ENCODE measurements around the gene LZTFL1. TPM values are rescaled to one million over a fixed set of nuclear protein-coding genes. Genes with fewer than 3 reads are reported as not detected.

The LZTFL1 gene
- total RNA-seq, 4 donors from 2014 or later, result 12.0 to 18.3 (median 17.8) TPM

DNA sequence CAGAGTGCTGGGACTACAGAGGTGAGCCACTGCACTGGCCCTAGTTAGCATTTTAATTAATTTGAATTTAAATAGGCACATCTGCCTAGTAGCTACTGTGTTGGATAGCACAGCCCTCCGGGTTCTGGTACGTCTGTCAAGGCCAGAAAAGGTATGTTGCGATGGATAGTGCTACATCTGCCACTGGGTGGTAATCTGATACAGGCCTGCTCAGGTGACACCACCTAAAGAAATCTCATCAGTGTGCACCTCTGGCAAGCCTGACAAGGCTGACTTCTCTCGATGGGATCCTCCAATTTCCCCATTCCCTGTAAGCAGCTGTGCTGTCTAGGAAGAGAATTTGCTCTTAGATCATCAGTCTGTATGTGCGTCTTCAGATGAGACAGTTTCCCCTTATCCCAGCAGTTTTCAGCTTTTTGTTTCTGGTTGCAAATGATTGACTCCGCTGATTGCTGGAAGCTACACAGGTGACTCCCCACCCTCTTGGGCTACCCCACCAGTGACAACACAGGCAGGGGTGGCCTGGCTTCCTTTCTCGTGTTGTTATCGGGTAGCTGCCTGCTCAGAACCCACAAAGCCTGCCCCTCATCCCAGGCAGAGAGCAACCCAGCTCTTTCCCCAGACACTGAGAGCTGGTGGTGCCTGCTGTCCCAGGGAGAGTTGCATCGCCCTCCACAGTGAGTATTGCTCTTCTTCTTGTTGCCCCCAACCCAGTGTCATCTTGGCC, 44.2 kb upstream of the LZTFL1 start, which contains the start of gene CCR9:
TSS of gene CCR9 (plus strand) at position 565 of the 727 bp plus-strand sequence. CDS start 8,391 bp downstream, outside the sequence.
- Histone ChIP-seq H3K36me3 (no peaks in the 10 kb centered on the region), H3K9me3 (no peaks in the 10 kb centered on the region), H3K27me3 (no peaks in the 10 kb centered on the region), H3K27ac (replicated peaks in 1 of 4) (no peak within 1 kb of the TSS), H3K4me1 (peaks cover 0 to 3% (median 0%) of the 10 kb centered on the region in 4 donors), H3K4me3 (no peak within 1 kb of the TSS)
- intact Hi-C loops (cut with DNase I), result no loop called here
- no peak for DNase-seq (ENCODE audit: extremely low spot score)
- WGBS, result 87% methylated on average over 9 of the region's 9 CpGs
- TF ChIP-seq EP300 (IDR thresholded peaks at IDR 0.05) (no peak), POLR2A (IDR thresholded peaks at IDR 0.05; ENCODE audit: low read depth) (no peak), POLR2AphosphoS5 (IDR thresholded peaks at IDR 0.05) (no peak), CTCF (IDR thresholded peaks at IDR 0.05) (no peak)

GRCh38 chr3:45884368-45885201, 42.7 kb upstream of the LZTFL1 start:
- intact Hi-C loops (cut with DNase I), result no loop called here
- Histone ChIP-seq H3K27ac (replicated peaks in 1 of 4) (no peak overlapping the region), H3K9me3 (no peaks in the 10 kb centered on the region), H3K4me1 (peaks cover 0 to 4% (median 0%) of the 10 kb centered on the region in 4 donors), H3K4me3 (no peak overlapping the region), H3K36me3 (no peaks in the 10 kb centered on the region), H3K27me3 (no peaks in the 10 kb centered on the region)
- WGBS, result 86% methylated on average over 23 of the region's 23 CpGs
- DNase-seq (ENCODE audit: extremely low spot score), result no peak
- TF ChIP-seq POLR2AphosphoS5 (IDR thresholded peaks at IDR 0.05) (no peak), CTCF (IDR thresholded peaks at IDR 0.05) (no peak), POLR2A (IDR thresholded peaks at IDR 0.05; ENCODE audit: low read depth) (no peak), EP300 (IDR thresholded peaks at IDR 0.05) (no peak)

DNA sequence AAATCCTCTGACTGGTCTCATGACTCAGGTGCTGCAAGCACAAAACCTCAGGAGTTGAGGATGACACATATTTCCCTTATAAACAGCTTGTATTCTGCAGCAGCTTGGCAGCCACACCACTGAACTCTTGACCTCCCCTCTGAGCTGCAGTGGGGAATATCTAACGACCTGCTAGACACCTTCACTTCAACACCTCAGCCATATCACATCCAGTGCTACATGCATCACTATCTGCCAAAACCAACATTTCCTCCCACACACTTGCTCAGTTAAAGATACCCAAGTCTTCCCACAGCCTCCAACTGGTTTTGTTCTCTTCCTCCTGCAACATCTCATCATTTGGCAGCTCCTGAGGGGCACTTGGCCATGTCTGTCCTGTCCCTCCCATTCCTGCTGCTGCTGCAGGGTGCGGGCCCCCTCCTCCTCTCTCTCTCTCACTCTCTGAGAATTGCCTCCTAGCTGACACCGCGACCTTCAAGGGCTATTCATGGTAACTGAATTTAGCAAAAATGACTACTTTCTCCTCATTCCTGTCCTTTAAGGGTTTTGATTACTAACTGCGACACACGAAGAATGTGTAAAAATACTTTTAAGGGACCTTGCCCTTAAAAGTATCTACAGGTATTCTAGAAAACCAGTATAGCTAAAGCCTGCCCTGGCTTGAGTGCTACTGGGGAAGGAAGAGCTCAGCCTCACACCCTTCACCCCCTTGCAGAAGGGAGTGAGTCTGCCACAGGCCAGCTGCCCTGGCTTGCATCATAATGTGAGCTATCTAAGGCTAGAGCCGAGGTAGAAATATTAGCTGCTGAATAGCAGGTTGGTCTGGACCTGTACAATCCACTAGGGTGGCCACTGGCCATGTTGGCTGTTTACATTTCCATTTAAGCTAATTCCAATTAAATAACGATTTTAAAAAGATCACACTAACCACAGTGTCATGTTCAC, 39.4 kb upstream of the LZTFL1 start:
- WGBS, result 61% methylated on average over 8 of the region's 8 CpGs
- H3K36me3 ChIP-seq, result no peaks in the 10 kb centered on the region

More for the DNA sequence above, 39.4 kb upstream of the LZTFL1 start:
- TF ChIP-seq CTCF (IDR thresholded peaks at IDR 0.05) (no peak), POLR2A (IDR thresholded peaks at IDR 0.05; ENCODE audit: low read depth) (no peak), EP300 (IDR thresholded peaks at IDR 0.05) (no peak), POLR2AphosphoS5 (IDR thresholded peaks at IDR 0.05) (no peak)
- Histone ChIP-seq H3K27me3 (no peaks in the 10 kb centered on the region), H3K27ac (replicated peaks in 1 of 4) (no peak overlapping the region), H3K4me3 (no peak overlapping the region), H3K9me3 (no peaks in the 10 kb centered on the region), H3K4me1 (peaks cover 0 to 4% (median 0%) of the 10 kb centered on the region in 4 donors)
- intact Hi-C loops (cut with DNase I), result no loop called here
- DNase-seq (ENCODE audit: extremely low spot score), result no peak
